ENCODE results near the gene CEP72. TPM values are rescaled to one million over a fixed set of nuclear protein-coding genes. Genes with fewer than 3 reads are reported as not detected.

Gene CEP72
- polyA plus RNA-seq, 1 donor (not counting 4 experiments of a cell fraction or from before 2014, with no cell fraction given), result 4.5 TPM

DNA sequence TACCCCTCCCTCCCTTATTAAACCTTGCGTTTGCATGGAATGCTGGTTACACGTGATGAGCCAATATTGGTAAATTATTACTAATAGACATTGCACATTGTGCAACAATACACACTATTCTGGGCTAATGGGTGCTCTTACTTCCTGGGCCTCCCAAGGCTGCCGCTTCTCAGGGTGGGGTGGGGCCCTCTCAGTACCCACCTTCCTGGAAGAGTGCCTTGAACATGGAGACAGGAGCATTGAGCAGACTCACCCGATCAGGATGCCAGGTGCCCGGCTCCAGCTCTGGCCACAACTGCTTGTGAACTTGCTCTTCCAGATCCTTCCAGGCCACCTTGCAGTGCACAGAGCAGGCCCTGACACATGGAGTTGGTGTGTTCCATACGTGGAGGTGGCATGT lies 24.7 kb upstream of the CEP72 start:
- no peak for DNase-seq (ENCODE audit: low read depth, low spot score)
- H2AFZ ChIP-seq (ENCODE audit: control insufficient read depth, low read length), result no peak overlapping the region
- H3K9ac ChIP-seq (ENCODE audit: control insufficient read depth, extremely low read depth, insufficient read depth, low read length), result no peak overlapping the region
- no peak for FAIRE-seq
- no peak overlapping the region for H3K4me2 ChIP-seq (ENCODE audit: control insufficient read depth, extremely low read depth, insufficient read depth, low read depth, low read length)
- no peak overlapping the region for H3K4me3 ChIP-seq (ENCODE audit: control insufficient read depth in 2 of 3, extremely low read depth in 1 of 3, insufficient read depth in 2 of 3, low read depth in 1 of 3, low read length in 3 of 3)
- H3K79me2 ChIP-seq (ENCODE audit: control insufficient read depth, insufficient read depth, low read length), result no peaks in the 10 kb centered on the region
- peaks cover 3% of the 10 kb centered on the region for H3K4me1 ChIP-seq (ENCODE audit: control insufficient read depth, extremely low read depth, insufficient read depth, low read length)
- no peaks in the 10 kb centered on the region for H3K36me3 ChIP-seq (ENCODE audit: control insufficient read depth in 2 of 2, extremely low read depth in 1 of 2, insufficient read depth in 2 of 2, low read length in 2 of 2)
- peaks cover 12% of the 10 kb centered on the region for H3K27me3 ChIP-seq (ENCODE audit: control insufficient read depth, extremely low read depth, insufficient read depth, low read length)
- no peaks in the 10 kb centered on the region for H3K9me3 ChIP-seq (ENCODE audit: control insufficient read depth, low read depth, low read length)
- H3K27ac ChIP-seq (ENCODE audit: control insufficient read depth, insufficient read depth, low read length), result no peak overlapping the region
- dilution Hi-C loops (cut with MboI; ENCODE audit: extremely low pct_ligation_motif_present, low sequenced_read_pairs), result no loop called here
- H4K20me1 ChIP-seq (ENCODE audit: control insufficient read depth, extremely low read depth, insufficient read depth, low read length), result no peaks in the 10 kb centered on the region
- no peaks in the 10 kb centered on the region for H3K9me1 ChIP-seq (ENCODE audit: control insufficient read depth, extremely low read depth, insufficient read depth, low read length)
- TF ChIP-seq, protein P1, sequence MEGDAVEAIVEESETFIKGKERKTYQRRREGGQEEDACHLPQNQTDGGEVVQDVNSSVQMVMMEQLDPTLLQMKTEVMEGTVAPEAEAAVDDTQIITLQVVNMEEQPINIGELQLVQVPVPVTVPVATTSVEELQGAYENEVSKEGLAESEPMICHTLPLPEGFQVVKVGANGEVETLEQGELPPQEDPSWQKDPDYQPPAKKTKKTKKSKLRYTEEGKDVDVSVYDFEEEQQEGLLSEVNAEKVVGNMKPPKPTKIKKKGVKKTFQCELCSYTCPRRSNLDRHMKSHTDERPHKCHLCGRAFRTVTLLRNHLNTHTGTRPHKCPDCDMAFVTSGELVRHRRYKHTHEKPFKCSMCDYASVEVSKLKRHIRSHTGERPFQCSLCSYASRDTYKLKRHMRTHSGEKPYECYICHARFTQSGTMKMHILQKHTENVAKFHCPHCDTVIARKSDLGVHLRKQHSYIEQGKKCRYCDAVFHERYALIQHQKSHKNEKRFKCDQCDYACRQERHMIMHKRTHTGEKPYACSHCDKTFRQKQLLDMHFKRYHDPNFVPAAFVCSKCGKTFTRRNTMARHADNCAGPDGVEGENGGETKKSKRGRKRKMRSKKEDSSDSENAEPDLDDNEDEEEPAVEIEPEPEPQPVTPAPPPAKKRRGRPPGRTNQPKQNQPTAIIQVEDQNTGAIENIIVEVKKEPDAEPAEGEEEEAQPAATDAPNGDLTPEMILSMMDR (optimal IDR thresholded peaks at IDR 0.05 in 1 of 3, IDR thresholded peaks at IDR 0.05 in 1 of 3, conservative IDR thresholded peaks at IDR 0.05 in 1 of 3; ENCODE audit: extremely low read depth in 1 of 3, insufficient read depth in 2 of 3, low read length in 3 of 3), result no peak
- no peak for TF ChIP-seq EZH2 (IDR thresholded peaks at IDR 0.05; ENCODE audit: low read length)

DNA sequence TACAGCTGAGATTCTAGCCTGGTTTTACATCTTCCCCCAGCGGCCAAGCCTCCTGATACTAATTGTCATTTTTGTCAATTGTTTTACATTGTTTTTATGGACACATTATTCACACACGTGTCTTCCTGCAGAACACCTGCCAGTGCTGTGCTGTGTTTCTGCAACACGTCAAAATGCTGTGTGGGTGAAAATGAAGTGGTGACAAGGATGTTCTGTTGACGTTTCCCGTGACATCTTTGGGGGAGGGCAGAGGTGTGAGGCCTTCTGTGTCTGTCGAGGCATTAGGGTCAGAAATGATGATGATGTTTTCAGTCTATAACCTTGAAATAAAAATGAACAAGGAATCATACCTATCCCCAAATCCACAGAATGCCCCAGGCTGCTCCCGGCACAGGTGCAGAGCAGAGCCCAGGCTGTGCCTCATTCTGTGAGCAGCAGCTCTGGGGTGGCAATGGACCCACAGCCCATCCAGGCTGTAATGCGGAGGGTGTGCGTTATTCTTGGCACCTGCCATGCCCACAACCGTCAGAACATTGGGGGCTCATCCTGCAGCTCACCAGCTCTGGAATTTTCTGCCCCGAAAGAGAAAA lies 23.6 kb upstream of the CEP72 start:
- FAIRE-seq, result no peak

More for the DNA sequence above, 23.6 kb upstream of the CEP72 start:
- Histone ChIP-seq H3K4me2 (ENCODE audit: control insufficient read depth, extremely low read depth, insufficient read depth, low read depth, low read length) (no peak overlapping the region), H3K4me1 (ENCODE audit: control insufficient read depth, extremely low read depth, insufficient read depth, low read length) (peaks cover 3% of the 10 kb centered on the region), H3K9ac (ENCODE audit: control insufficient read depth, extremely low read depth, insufficient read depth, low read length) (no peak overlapping the region), H3K4me3 (ENCODE audit: control insufficient read depth in 2 of 3, extremely low read depth in 1 of 3, insufficient read depth in 2 of 3, low read depth in 1 of 3, low read length in 3 of 3) (no peak overlapping the region), H2AFZ (ENCODE audit: control insufficient read depth, low read length) (no peak overlapping the region), H4K20me1 (ENCODE audit: control insufficient read depth, extremely low read depth, insufficient read depth, low read length) (no peaks in the 10 kb centered on the region), H3K27me3 (ENCODE audit: control insufficient read depth, extremely low read depth, insufficient read depth, low read length) (peaks cover 16% of the 10 kb centered on the region), H3K9me1 (ENCODE audit: control insufficient read depth, extremely low read depth, insufficient read depth, low read length) (no peaks in the 10 kb centered on the region), H3K9me3 (ENCODE audit: control insufficient read depth, low read depth, low read length) (no peaks in the 10 kb centered on the region), H3K79me2 (ENCODE audit: control insufficient read depth, insufficient read depth, low read length) (no peaks in the 10 kb centered on the region), H3K36me3 (ENCODE audit: control insufficient read depth in 2 of 2, extremely low read depth in 1 of 2, insufficient read depth in 2 of 2, low read length in 2 of 2) (no peaks in the 10 kb centered on the region), H3K27ac (ENCODE audit: control insufficient read depth, insufficient read depth, low read length) (no peak overlapping the region)
- TF ChIP-seq EZH2 (IDR thresholded peaks at IDR 0.05; ENCODE audit: low read length), result no peak
- TF ChIP-seq, protein P1 (optimal IDR thresholded peaks at IDR 0.05 in 1 of 3, IDR thresholded peaks at IDR 0.05 in 1 of 3, conservative IDR thresholded peaks at IDR 0.05 in 1 of 3; ENCODE audit: extremely low read depth in 1 of 3, insufficient read depth in 2 of 3, low read length in 3 of 3), result no peak
- no peak for DNase-seq (ENCODE audit: low read depth, low spot score)
- dilution Hi-C loops (cut with MboI; ENCODE audit: extremely low pct_ligation_motif_present, low sequenced_read_pairs), result no loop called here

All from keratinocyte (primary cell).